Nephron (organoid): Measurements from ENCODE around the gene FNBP1.

ENCODE experiments used
- H3K27ac Mint-ChIP-seq, 3 experiments: 2 replicates each; pipeline ENCODE4 v1.8.0; 2020; ENCODE audit warnings: mixed read lengths in 3 of 3, mild to moderate bottlenecking in 2 of 3, moderate library complexity in 1 of 3
- H3K27me3 Mint-ChIP-seq: 2 replicates; pipeline ENCODE4 v1.8.0; 2021; ENCODE audit warnings: low read depth, mild to moderate bottlenecking, moderate library complexity, mixed read lengths
- H3K36me3 Mint-ChIP-seq: 2 replicates; pipeline ENCODE4 v1.8.0; 2020; ENCODE audit warnings: low read depth, mixed read lengths
- H3K4me1 Mint-ChIP-seq: 2 replicates; pipeline ENCODE4 v1.8.0; 2020; ENCODE audit warnings: mixed read lengths
- H3K4me3 Mint-ChIP-seq, 3 experiments: 2 replicates each; pipeline ENCODE4 v1.8.0; 2020; ENCODE audit warnings: mild to moderate bottlenecking in 3 of 3, mixed read lengths in 3 of 3, moderate library complexity in 2 of 3
- H3K9me3 Mint-ChIP-seq: 2 replicates; pipeline ENCODE4 v1.8.0; 2020; ENCODE audit warnings: mixed read lengths
- TF ChIP-seq, protein P1 (sequence below), 3 experiments: fragments of 200-600 bp; sonication (generic); IDR thresholded peaks; one replicate each; pipeline ENCODE4 v1.5.0; 2021; ENCODE audit warnings: antibody characterized with exemption in 3 of 3; ENCODE audit not compliant: unreplicated experiment in 3 of 3

FNBP1 gene

DNA sequence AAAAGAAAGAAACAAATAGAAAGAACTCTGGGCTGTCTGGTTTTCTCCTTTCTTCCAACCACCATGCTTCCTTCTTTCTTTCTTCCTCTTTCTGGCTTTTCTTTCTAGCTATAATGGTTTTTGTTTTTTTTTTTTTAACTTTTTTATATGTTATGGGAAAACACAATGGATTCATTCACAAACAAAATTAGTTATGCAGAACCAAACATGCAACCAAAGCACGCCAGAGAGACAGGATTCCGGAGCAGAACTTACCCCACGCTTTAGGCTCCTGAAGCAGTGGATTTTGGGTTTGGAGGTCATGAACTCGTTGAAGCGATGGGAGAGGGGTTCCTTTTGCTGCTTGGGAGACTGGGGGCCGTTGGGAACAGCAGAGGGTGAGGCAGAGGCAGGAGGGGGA lies 119.4 kb downstream of the FNBP1 start:
- no peak overlapping the region for H3K27ac Mint-ChIP-seq
- no peaks in the 10 kb centered on the region for H3K9me3 Mint-ChIP-seq
- no peaks in the 10 kb centered on the region for H3K27me3 Mint-ChIP-seq
- TF ChIP-seq, protein P1, sequence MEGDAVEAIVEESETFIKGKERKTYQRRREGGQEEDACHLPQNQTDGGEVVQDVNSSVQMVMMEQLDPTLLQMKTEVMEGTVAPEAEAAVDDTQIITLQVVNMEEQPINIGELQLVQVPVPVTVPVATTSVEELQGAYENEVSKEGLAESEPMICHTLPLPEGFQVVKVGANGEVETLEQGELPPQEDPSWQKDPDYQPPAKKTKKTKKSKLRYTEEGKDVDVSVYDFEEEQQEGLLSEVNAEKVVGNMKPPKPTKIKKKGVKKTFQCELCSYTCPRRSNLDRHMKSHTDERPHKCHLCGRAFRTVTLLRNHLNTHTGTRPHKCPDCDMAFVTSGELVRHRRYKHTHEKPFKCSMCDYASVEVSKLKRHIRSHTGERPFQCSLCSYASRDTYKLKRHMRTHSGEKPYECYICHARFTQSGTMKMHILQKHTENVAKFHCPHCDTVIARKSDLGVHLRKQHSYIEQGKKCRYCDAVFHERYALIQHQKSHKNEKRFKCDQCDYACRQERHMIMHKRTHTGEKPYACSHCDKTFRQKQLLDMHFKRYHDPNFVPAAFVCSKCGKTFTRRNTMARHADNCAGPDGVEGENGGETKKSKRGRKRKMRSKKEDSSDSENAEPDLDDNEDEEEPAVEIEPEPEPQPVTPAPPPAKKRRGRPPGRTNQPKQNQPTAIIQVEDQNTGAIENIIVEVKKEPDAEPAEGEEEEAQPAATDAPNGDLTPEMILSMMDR (IDR thresholded peaks at IDR 0.05; ENCODE audit: unreplicated experiment in 3 of 3), result no peak
- H3K4me3 Mint-ChIP-seq, result no peak overlapping the region
- H3K36me3 Mint-ChIP-seq, result peaks cover 53% of the 10 kb centered on the region
- H3K4me1 Mint-ChIP-seq, result no peaks in the 10 kb centered on the region

DNA sequence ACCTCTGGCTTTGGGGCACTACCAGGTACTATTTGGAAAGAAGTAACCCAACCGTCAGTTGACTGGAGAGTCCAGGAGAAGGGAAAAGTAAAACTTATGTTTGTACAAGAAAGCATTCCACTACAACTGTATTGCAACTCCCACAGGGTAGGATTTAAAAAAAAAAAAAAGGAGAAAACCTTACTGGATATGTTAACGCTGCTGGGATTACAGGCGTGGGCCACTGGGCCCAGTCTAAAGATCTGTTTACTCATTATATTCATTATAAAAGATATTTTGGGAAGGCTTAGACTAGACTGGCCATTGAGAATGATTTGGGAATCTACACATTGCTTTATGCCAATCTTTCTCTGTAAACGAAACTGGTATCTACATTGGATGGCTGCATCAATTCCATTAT lies 121.1 kb downstream of the FNBP1 start:
- no peaks in the 10 kb centered on the region for H3K27me3 Mint-ChIP-seq
- TF ChIP-seq, protein P1 (IDR thresholded peaks at IDR 0.05; ENCODE audit: unreplicated experiment in 3 of 3), result no peak

DNA sequence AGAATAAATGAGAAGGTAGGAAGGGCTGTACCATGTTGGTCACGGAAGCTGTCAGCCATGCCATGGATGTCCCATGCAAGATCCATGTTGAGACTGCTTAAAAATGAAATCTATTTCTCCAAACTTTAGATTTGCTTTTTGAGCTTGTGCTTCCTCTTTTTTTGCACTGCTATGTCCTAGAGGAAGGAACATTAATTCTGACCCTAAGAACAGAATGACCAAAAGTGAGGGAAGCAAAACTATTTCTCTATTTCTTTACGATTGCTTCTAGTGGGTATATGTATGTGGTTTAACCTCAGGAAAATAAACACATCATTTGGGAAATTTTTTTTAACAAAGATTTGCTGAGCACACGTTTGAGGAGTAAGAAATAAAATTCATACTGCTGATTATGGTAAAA lies 123.1 kb downstream of the FNBP1 start:
- peaks cover 38% of the 10 kb centered on the region for H3K36me3 Mint-ChIP-seq
- no peaks in the 10 kb centered on the region for H3K4me1 Mint-ChIP-seq
- no peak overlapping the region for H3K4me3 Mint-ChIP-seq
- TF ChIP-seq, protein P1 (IDR thresholded peaks at IDR 0.05; ENCODE audit: unreplicated experiment in 3 of 3), result no peak
- no peaks in the 10 kb centered on the region for H3K9me3 Mint-ChIP-seq
- no peak overlapping the region for H3K27ac Mint-ChIP-seq
- H3K27me3 Mint-ChIP-seq, result no peaks in the 10 kb centered on the region

More for the DNA sequence above, 121.1 kb downstream of the FNBP1 start:
- H3K4me1 Mint-ChIP-seq, result no peaks in the 10 kb centered on the region
- H3K9me3 Mint-ChIP-seq, result no peaks in the 10 kb centered on the region
- no peak overlapping the region for H3K4me3 Mint-ChIP-seq
- peaks cover 48% of the 10 kb centered on the region for H3K36me3 Mint-ChIP-seq
- no peak overlapping the region for H3K27ac Mint-ChIP-seq

DNA sequence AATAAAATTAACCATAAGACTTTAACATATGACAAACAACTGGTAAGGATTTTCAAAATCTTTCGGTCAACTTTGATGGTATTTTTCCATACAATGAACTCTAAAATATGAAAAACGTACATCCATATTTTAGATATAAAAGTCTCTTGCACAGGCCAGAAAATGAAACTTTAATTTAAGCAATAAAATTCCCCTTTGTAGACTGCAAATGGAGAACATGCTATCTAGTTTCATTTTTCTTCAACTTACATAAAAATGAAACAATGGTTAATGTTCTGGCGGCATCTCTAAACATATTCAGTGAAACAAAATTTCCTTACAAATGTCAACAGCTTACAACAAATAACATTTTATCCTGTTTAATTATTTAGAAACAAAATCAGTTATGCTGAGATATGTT lies 123.7 kb downstream of the FNBP1 start:
- Mint-ChIP-seq H3K27ac (no peak overlapping the region), H3K4me1 (no peaks in the 10 kb centered on the region)
- TF ChIP-seq, protein P1 (IDR thresholded peaks at IDR 0.05; ENCODE audit: unreplicated experiment in 3 of 3), result no peak

DNA sequence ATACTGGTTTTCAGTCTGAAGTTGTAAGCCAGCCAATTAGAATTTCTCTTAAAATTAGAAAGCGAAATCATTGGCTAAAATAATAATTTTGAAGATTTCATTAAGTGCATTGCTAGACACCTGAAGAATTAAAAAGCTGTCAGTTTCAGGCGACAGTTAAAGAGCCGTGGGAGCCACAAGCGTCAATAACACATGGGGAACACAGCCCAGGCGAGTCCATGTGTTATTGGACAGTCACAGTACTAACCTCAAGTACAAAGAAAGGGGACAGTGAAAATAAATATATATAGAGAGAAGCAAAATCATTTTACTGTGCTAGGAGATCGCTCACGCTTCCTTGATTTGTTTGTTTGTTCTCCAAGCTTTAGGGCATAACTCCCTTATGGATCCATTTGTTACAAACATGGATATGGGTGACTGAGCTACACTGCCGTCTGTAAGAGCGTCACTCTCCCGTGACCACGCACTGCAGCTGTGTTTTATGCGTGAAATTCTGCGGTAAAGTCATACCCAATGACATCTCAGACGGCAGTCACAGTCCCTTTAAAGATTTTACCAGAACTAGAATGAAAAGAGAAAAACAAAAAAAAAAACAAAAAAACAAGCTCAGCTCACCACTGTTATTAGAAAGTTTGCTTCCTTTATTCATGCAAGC lies 124.6 kb downstream of the FNBP1 start:
- H3K36me3 Mint-ChIP-seq, result peaks cover 24% of the 10 kb centered on the region
- H3K4me1 Mint-ChIP-seq, result no peaks in the 10 kb centered on the region
- no peak overlapping the region for H3K4me3 Mint-ChIP-seq
- H3K27ac Mint-ChIP-seq, result no peak overlapping the region
- TF ChIP-seq, protein P1 (IDR thresholded peaks at IDR 0.05; ENCODE audit: unreplicated experiment in 3 of 3), result no peak
- no peaks in the 10 kb centered on the region for H3K9me3 Mint-ChIP-seq
- no peaks in the 10 kb centered on the region for H3K27me3 Mint-ChIP-seq

More for the DNA sequence above, 123.7 kb downstream of the FNBP1 start:
- Mint-ChIP-seq H3K27me3 (no peaks in the 10 kb centered on the region), H3K36me3 (peaks cover 33% of the 10 kb centered on the region), H3K9me3 (no peaks in the 10 kb centered on the region), H3K4me3 (no peak overlapping the region)

DNA sequence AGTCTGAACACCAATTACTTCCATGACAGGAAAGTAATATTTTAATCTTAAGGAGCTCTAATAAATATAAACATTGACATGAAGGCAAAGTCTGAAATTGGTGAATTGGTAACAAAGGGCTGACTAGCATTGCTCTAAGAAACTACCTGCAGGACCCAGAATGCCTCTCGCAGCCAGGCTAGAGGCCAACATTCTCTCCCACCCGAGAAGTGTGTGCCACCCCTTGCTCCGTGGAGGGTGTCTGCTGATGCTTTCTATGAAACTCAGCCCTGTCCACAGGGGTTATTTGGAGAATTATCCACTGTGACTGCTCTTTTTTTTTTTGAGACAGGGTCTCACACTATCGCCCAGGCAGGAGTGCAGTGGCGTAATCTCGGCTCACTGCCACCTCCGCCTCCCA lies 126.3 kb downstream of the FNBP1 start:
- H3K4me1 Mint-ChIP-seq, result no peaks in the 10 kb centered on the region
- no peak overlapping the region for H3K4me3 Mint-ChIP-seq
- peaks cover 12% of the 10 kb centered on the region for H3K36me3 Mint-ChIP-seq
- no peaks in the 10 kb centered on the region for H3K9me3 Mint-ChIP-seq
- TF ChIP-seq, protein P1 (IDR thresholded peaks at IDR 0.05; ENCODE audit: unreplicated experiment in 3 of 3), result no peak
- no peak overlapping the region for H3K27ac Mint-ChIP-seq
- H3K27me3 Mint-ChIP-seq, result no peaks in the 10 kb centered on the region
